C4-2B (cell line): ENCODE data around the gene MED13L.

Source experiments
- H3K27ac ChIP-seq: fragments of 450-650 bp; 2 replicates; pipeline ENCODE4 v1.5.1; 2017
- CTCF ChIP-seq: fragments of 450-650 bp; conservative IDR thresholded peaks from 2 replicates; pipeline ENCODE4 v1.5.1; 2017; ENCODE audit warnings: mild to moderate bottlenecking
- ZFX ChIP-seq: fragments of 450-650 bp; IDR thresholded peaks from 2 replicates; pipeline ENCODE4 v1.6.1; 2017

Gene MED13L

GRCh38 chr12:116257215-116257614 is 20.3 kb downstream of the MED13L start:
- TF ChIP-seq CTCF (no peak), ZFX (no peak)
- no peak overlapping the region for H3K27ac ChIP-seq

DNA sequence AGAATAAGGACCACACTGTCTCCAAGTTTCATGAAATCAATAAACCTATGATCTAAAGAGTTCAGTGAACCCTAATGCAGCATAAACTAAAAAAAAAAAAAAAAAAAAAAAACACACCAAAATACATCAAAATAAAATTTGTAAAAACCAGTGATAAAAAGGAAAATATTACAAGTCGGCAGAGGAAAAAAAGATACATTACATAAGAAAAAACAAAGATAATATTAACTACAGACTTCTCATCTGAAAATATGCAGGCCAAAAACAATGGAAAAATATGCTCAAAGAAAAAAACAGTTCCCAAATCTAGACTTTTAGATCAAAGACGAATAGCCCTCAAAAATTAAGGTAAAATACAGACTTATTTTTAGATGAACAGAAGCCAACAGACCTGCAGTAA is 27.6 kb downstream of the MED13L start:
- no peak for TF ChIP-seq CTCF
- TF ChIP-seq ZFX = no peak
- no peak overlapping the region for H3K27ac ChIP-seq

GRCh38 chr12:116248930-116249329 is 28.6 kb downstream of the MED13L start:
- TF ChIP-seq CTCF = no peak
- TF ChIP-seq ZFX = no peak
- no peak overlapping the region for H3K27ac ChIP-seq

- no peak for TF ChIP-seq ZFX
- no peak for TF ChIP-seq CTCF
- H3K27ac ChIP-seq = no peak overlapping the region
These were observed 29.1 kb downstream of the MED13L start for GRCh38 chr12:116248433-116248832.

GRCh38 chr12:116247377-116247776 is 30.1 kb downstream of the MED13L start:
- no peak for TF ChIP-seq ZFX
- no peak for TF ChIP-seq CTCF
- H3K27ac ChIP-seq = no peak overlapping the region

GRCh38 chr12:116246490-116247179 is 30.9 kb downstream of the MED13L start:
- no peak overlapping the region for H3K27ac ChIP-seq
- no peak for TF ChIP-seq ZFX
- TF ChIP-seq CTCF = no peak

DNA sequence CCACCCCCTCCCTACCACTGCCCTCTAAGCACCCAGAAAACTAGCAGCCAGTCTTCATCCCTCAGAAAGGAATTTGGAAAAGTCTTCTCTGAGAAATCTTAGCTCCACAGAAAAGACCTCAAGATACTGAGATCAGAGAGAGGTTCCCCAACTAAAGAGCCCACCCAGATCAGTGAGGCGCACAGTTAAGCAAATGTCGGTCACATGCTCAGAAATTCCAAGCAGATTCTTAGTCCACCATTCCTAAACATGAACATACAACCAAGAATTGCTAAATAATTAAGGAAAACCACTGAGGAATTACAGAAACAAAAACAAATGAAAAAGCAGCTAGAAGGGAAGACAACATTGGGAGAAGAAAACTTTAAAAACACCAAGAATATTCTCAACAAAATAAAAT is 32.3 kb downstream of the MED13L start:
- no peak for TF ChIP-seq ZFX
- no peak for TF ChIP-seq CTCF
- no peak overlapping the region for H3K27ac ChIP-seq
